HS-5 (cell line): ENCODE results near the gene POMGNT1.

Source experiments
- DNase-seq: peaks from one replicate; pipeline ENCODE4 v3.0.0-alpha.2; 2012; ENCODE audit warnings: low read depth

POMGNT1 gene

DNA sequence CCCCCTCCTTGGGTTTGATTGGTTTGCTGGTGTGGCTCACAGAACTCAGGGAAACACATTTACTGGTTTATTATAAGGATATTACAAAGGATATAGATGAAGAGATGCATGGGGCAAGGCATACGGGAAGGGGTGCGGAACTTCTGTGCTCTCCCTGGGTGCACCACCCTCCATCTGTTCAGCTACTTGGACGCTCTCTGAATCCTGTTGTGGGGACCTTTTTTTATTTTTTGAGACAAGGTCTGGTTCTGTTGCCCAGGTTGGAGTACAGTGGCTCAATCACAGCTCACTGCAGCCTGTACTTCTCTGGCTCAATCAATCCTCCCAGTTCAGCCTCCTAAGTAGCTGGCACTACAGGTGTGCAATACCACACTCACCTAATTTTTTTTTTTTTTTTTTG, 12.3 kb upstream of the POMGNT1 start:
- DNase-seq = no peak

GRCh38 chr1:46206399-46206798, 8.2 kb upstream of the POMGNT1 start:
- no peak for DNase-seq

- no peak for DNase-seq
Measured at GRCh38 chr1:46205791-46206190, 7.6 kb upstream of the POMGNT1 start.

DNA sequence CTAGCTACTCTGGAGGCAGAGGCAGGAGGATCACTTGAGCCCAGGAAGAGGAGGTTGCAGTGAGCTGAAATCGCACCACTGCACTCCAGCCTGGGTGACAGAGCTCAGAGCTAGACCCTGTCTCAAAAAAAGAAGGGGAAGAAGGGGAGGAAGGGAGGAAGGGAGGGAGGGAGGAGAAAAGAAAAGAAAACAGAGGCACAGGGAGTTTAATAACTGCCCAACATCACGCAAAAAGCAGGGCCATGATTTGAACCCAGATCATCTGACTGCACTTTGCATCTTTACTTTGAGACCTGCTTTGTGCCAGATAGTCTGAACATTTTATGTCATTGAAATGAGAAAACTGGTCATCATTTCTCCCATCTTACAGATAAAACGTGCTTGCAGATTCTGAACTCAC, 6.9 kb upstream of the POMGNT1 start:
- DNase-seq = no peak

- DNase-seq = no peak
Measured at GRCh38 chr1:46204406-46204742, 6.1 kb upstream of the POMGNT1 start.

GRCh38 chr1:46203738-46204405, 5.6 kb upstream of the POMGNT1 start:
- DNase-seq = no peak

DNA sequence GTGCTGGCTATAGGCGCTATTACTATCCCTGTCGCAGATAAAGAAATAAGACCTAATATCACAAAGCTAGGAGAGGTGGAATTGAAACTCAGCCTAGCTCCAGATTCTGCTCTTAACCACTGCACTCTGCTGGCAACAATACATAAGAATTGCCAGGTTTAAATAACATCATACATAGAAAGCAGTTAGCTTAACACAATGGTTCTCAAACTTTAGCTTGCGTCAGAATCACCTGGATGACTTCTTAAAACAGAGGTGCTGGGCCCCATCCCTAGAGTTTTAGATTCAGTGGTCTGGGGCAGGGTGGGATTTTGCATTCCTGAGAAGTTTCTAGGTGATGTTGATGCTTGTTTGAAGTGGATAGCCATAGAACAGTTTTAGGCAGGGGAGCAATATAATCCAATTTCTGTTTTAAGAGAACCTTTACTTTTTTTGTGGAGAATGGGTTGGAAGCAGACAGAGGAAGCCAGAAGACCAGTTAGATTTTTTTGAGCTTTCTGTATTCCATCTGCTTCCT, 1.1 kb upstream of the POMGNT1 start:
- no peak for DNase-seq

DNA sequence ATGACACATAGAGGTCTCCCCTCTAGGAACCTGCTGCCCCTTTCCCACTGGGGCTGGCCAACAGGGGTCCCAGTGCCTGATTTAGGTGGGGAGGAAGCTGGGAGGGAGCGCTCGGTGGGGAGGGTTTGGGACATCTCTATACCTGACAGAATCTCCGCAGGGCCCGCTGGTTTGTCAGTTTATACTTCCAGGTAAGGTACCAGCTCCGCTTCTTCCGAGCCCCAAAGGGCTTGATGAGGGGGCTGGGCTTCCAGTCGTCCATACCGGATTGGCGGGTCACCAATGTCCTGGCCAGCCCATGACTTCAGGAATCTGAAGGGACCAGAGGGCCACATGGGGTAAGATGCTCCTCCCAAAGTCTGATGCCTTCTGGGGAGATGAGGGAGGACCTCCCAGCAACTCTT, 672 bp downstream of the POMGNT1 start:
- no peak for DNase-seq

DNA sequence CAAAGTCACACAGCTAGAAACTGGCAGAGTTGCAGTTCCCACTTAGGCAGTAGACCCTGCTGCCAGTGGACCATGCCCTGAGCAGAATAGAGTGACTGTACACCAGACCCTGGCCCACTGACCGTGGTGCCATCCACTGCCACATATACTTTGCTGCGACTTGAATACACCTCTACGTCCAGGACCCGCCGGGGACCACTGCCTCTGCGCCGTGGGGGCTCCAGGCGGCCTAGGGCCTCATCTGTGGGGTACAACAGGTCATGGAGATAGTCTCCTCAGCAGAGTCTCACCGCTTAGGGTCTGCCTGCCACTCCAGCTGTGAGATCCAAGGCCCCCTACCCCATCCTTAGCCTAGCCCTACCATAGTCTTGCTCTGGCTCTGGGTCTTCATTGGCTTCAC, 1.6 kb downstream of the POMGNT1 start:
- no peak for DNase-seq

GRCh38 chr1:46194641-46195193, 3.5 kb downstream of the POMGNT1 start:
- DNase-seq = no peak

DNA sequence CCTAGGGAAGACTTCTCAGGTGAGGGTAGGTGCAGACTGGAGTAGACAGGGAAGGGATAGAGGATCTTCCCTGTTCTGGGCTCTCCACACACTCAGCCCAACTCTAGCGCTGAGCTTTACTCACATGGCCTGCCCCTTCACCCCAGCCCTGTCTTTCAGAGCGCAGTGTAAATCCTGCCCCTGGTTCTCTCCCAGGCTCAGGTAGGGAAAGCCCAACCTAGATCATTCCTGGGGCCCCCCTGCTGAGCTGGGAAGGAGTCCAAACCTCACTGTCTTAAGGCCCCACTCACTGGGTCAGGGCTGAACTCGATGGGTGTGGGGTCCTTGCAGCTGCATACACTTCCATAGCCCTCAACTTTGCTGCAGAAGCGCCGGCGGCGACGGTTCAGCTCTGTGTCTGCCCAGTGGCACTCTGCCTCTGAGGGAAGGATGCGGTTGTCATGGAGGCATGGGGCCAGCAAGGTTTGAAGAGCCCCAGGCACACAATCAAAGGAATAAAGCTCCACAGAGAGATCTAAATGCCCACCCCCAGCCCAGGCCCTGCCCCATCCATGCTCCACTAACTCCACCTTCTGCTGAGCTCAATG, 4.2 kb downstream of the POMGNT1 start:
- no peak for DNase-seq

DNA sequence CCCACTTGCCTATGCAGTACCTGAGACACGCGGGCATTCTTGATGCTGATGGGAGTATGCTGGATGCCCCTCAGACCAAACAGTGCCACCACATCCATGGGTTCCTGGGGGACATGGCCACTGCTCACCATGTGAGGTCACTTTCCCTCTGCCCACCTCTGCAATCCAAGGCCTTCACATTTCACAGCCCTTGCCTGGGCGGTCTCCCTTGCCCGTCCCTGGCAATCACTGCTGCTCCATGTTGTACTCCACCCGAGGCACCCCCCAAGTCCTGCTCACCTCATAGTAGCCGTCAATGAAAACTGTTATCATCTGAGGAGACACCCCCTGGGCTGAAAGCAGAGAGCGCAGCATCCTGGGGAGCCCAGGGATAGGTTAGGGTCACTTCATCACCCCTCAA, 4.9 kb downstream of the POMGNT1 start:
- no peak for DNase-seq

- DNase-seq = no peak
Measured at GRCh38 chr1:46192171-46192570, 6.1 kb downstream of the POMGNT1 start.

- no peak for DNase-seq
Measured at GRCh38 chr1:46191033-46191701, 7.1 kb downstream of the POMGNT1 start.

DNA sequence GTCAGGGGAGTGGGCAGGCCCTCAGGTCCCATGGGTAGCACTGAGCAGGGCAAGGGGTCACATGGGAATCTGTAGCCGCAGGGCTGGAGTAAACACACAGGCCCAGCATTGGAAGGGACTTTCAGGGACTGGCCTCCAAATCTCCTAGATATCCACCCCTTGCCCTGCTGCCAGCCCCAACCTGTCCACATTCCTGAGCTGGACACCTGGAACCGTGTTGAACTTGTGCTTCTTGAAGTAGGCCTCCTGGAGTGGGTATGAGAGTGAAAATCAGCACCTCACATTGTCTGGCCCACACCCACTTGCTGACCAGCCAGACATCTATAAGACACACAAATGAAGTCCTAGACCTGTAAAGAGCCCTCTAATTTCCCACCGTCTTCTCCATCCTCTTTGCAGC, 7.7 kb downstream of the POMGNT1 start:
- DNase-seq = no peak

DNA sequence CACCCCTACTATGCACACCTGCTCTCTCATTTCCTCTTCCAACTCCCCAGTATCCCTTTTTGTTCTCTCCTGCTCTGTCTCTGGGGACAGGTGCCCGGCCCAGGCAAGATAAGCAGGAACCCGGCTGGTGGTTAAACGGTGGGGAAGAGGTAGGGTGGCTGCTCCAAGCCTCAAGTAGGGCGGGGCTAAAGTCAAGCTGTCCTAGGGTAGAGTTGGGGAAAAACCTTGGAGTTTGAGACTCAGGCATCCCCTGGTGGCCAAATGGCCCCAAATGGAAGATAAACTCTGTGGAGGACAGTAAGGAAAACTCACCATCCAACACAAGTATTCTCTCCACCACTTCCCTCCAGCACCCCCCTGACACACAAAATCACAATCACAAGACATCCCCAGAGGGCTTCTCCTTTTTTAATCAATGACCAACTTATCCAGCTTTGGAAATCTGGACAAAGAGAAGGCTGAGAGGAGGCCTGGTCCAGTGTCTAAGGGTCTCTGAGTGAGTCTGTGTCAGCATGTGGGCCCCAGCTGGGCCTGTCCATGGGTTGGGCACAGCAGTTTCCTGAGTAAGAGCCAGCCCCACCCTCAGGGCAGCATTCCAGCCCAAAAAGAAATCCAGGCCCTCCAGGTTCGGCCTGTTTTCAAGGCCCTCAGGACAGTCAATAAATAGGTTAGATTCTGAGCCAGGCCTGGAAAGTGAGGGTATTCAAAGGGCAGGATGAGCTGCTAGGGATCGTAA, 9.8 kb downstream of the POMGNT1 start:
- no peak for DNase-seq

GRCh38 chr1:46187106-46187869, 10.9 kb downstream of the POMGNT1 start:
- no peak for DNase-seq

- no peak for DNase-seq
Measured at GRCh38 chr1:46186076-46186475, 12.2 kb downstream of the POMGNT1 start.

- no peak for DNase-seq
Measured at GRCh38 chr1:46184920-46185658, 13.1 kb downstream of the POMGNT1 start.

DNA sequence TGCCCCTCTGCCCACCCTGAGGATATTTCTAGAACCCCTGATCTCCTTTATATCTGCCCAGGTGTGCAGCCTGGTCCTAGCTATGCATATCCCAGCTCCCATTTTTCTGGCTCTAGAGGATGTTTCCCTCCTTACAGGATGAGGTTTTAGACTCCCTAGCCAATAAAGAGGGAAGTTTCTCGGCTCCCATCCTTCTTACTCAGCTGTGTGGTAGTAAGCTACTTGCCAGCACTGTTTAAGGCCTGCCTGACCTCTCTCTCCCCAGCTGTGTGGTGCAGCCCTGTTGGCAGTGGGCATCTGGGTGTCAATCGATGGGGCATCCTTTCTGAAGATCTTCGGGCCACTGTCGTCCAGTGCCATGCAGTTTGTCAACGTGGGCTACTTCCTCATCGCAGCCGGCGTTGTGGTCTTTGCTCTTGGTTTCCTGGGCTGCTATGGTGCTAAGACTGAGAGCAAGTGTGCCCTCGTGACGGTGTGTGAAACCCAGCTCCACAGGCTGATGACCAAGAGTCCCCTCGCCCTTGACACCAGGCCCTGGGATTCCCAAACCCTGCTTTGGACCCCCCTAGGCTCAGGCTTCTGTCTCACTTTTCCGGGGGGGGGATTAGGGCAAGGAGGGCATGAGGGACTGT, 14.2 kb downstream of the POMGNT1 start:
- no peak for DNase-seq
